ENCODE measurements around the gene THSD8.

THSD8 gene

GRCh38 chr19:12767150-12767549 lies 34.7 kb upstream of the THSD8 start:
- no peaks in the 10 kb centered on the region for H3K4me1 ChIP-seq (ENCODE audit: control insufficient read depth, insufficient read depth, low read length)
- ChIA-PET CTCF (interaction anchor here (0.5 to 14.1 kb wide), 14 partner anchors 7 to 883 kb away, joined by 3 to 386 read pairs (median 10); partner anchors contain the start of genes JUNB, PRDX2, RNASEH2A and THSD8), POLR2A (interaction anchor here (1.0 to 3.1 kb wide), 2 partner anchors 25 to 83 kb away, joined by 3 to 28 read pairs; partner anchors contain the start of gene JUNB)
- no peaks in the 10 kb centered on the region for H3K9me3 ChIP-seq (ENCODE audit: control insufficient read depth, insufficient read depth, low read depth, low read length)
- H3K27ac ChIP-seq (ENCODE audit: extremely low read depth, low read depth, low read length), result no peak overlapping the region
- no peak overlapping the region for H3K4me3 ChIP-seq (ENCODE audit: low read depth, low read length)
- H3K36me3 ChIP-seq (ENCODE audit: control insufficient read depth in 2 of 2, insufficient read depth in 1 of 2, low read length in 2 of 2), result peaks cover 0 to 41% of the 10 kb centered on the region in 2 experiments; a peak in 2 of 3 replicates
- TF ChIP-seq ZNF654 (tag by site-specific recombination; IDR thresholded peaks at IDR 0.05; ENCODE audit: low read depth), result no peak
- TF ChIP-seq ZNF169 (tag by site-specific recombination; IDR thresholded peaks at IDR 0.05), result no peak
- TF ChIP-seq HOXC10 (CRISPR knock-in tag; IDR thresholded peaks at IDR 0.05), result no peak
- TF ChIP-seq KLF9 (tag by site-specific recombination; IDR thresholded peaks at IDR 0.05; ENCODE audit: low read depth), result no peak
- no peak for TF ChIP-seq PRDM10 (tag by site-specific recombination; IDR thresholded peaks at IDR 0.05)
- TF ChIP-seq ZBTB48 (tag by site-specific recombination; IDR thresholded peaks at IDR 0.05), result no peak
- no peak for TF ChIP-seq ZSCAN23 (tag by site-specific recombination; IDR thresholded peaks at IDR 0.05)
- TF ChIP-seq ZNF701 (tag by site-specific recombination; IDR thresholded peaks at IDR 0.05), result no peak
- TF ChIP-seq ZNF488 (tag by site-specific recombination; IDR thresholded peaks at IDR 0.05), result no peak
- TF ChIP-seq ZNF280D (tag by site-specific recombination; IDR thresholded peaks at IDR 0.05), result no peak
- TF ChIP-seq ZNF248 (tag by site-specific recombination; IDR thresholded peaks at IDR 0.05), result no peak
- TF ChIP-seq ZNF843 (tag by site-specific recombination; IDR thresholded peaks at IDR 0.05), result no peak
- no peak for TF ChIP-seq ZNF776 (tag by site-specific recombination; IDR thresholded peaks at IDR 0.05; ENCODE audit: borderline replicate concordance)
- TF ChIP-seq SCRT2 (tag by site-specific recombination; IDR thresholded peaks at IDR 0.05), result no peak

GRCh38 chr19:12767666-12768065 lies 34.2 kb upstream of the THSD8 start:
- CTCF ChIA-PET, result interaction anchor here (0.5 to 14.1 kb wide), 9 partner anchors 8 to 884 kb away, joined by 3 to 386 read pairs (median 6); partner anchors contain the start of genes JUNB, PRDX2, RNASEH2A and THSD8
- TF ChIP-seq ZNF449 (tag by site-specific recombination; IDR thresholded peaks at IDR 0.05) (no peak), ZNF184 (tag by site-specific recombination; IDR thresholded peaks at IDR 0.05) (no peak), BCL11B (tag by site-specific recombination; IDR thresholded peaks at IDR 0.05; ENCODE audit: low read depth) (no peak), ZNF843 (tag by site-specific recombination; IDR thresholded peaks at IDR 0.05) (no peak), YY1 (tag by site-specific recombination; IDR thresholded peaks at IDR 0.05) (no peak), ZNF837 (tag by site-specific recombination; IDR thresholded peaks at IDR 0.05) (no peak), ZFP41 (tag by site-specific recombination; IDR thresholded peaks at IDR 0.05; ENCODE audit: borderline replicate concordance) (no peak), ZNF350 (tag by site-specific recombination; IDR thresholded peaks at IDR 0.05) (no peak), ZNF138 (tag by site-specific recombination; IDR thresholded peaks at IDR 0.05; ENCODE audit: borderline replicate concordance) (no peak), ZNF311 (tag by site-specific recombination; IDR thresholded peaks at IDR 0.05; ENCODE audit: borderline replicate concordance) (no peak)
- POLR2A ChIA-PET, result interaction anchor here (1.0 to 3.1 kb wide), 2 partner anchors 24 to 84 kb away, joined by 3 to 28 read pairs; partner anchors contain the start of gene JUNB
- H3K4me3 ChIP-seq (ENCODE audit: low read depth, low read length), result no peak overlapping the region
- no peak overlapping the region for H3K27ac ChIP-seq (ENCODE audit: extremely low read depth, low read depth, low read length)
- no peaks in the 10 kb centered on the region for H3K4me1 ChIP-seq (ENCODE audit: control insufficient read depth, insufficient read depth, low read length)
- peaks cover 0 to 41% of the 10 kb centered on the region in 2 experiments; a peak in 2 of 3 replicates for H3K36me3 ChIP-seq (ENCODE audit: control insufficient read depth in 2 of 2, insufficient read depth in 1 of 2, low read length in 2 of 2)
- H3K9me3 ChIP-seq (ENCODE audit: control insufficient read depth, insufficient read depth, low read depth, low read length), result no peaks in the 10 kb centered on the region
